Osteocyte (in vitro differentiated cells): ENCODE data around the gene KCNMB4. TPM values are rescaled to one million over a fixed set of nuclear protein-coding genes. Genes with fewer than 3 reads are reported as not detected.

Experiments
- DNase-seq: peaks from one replicate; pipeline ENCODE4 v3.0.0; 2021; ENCODE audit warnings: mixed read lengths; ENCODE audit not compliant: unreplicated experiment; ENCODE audit errors: extremely low spot score
- H3K27ac Mint-ChIP-seq: one replicate; pipeline ENCODE4 v1.8.0; 2021; ENCODE audit warnings: mild to moderate bottlenecking, mixed read lengths; ENCODE audit not compliant: unreplicated experiment
- H3K27me3 Mint-ChIP-seq: one replicate; pipeline ENCODE4 v1.8.0; 2021; ENCODE audit warnings: mixed read lengths; ENCODE audit not compliant: unreplicated experiment
- H3K36me3 Mint-ChIP-seq: one replicate; pipeline ENCODE4 v1.8.0; 2021; ENCODE audit warnings: mixed read lengths; ENCODE audit not compliant: unreplicated experiment
- H3K4me1 Mint-ChIP-seq: one replicate; pipeline ENCODE4 v1.8.0; 2021; ENCODE audit warnings: mixed read lengths; ENCODE audit not compliant: unreplicated experiment
- H3K4me3 Mint-ChIP-seq: one replicate; pipeline ENCODE4 v1.8.0; 2021; ENCODE audit warnings: mild to moderate bottlenecking, moderate library complexity, mixed read lengths; ENCODE audit not compliant: unreplicated experiment
- H3K9me3 Mint-ChIP-seq: one replicate; pipeline ENCODE4 v1.8.0; 2021; ENCODE audit warnings: mixed read lengths; ENCODE audit not compliant: unreplicated experiment
- total RNA-seq: library from RNA; stranded (reverse); gene quantifications from 2 replicates; pipeline ENCODE4 v1.2.1, GENCODE V29; 2021
- TF ChIP-seq, protein P1 (sequence below): fragments of 200-600 bp; sonication (generic); IDR thresholded peaks from 2 replicates; pipeline ENCODE4 v1.5.0; 2021; ENCODE audit warnings: antibody characterized with exemption, mild to moderate bottlenecking, moderate library complexity

The KCNMB4 gene
- total RNA-seq, 1 donor from 2014 or later: 1.1 TPM

DNA sequence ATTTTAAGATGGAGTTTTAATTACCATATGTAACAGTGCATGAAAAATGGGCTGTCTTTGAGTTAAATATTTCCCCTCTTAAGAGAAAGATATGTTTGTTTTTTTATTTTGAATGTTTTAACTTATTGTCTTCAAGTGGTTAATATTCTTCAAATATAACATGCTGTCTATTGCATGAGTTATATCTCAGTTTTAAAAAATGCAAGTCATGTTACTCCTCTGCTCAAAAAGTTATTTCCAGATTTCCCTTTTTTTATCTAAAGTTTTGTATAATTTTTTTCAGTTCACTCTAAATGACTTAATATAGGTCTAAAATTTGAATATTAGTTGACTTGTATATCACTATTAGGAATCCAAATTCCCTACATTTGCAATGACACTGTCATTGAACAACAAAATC lies 5.9 kb upstream of the KCNMB4 start:
- Mint-ChIP-seq H3K27ac (no peak overlapping the region), H3K4me1 (peaks cover 2% of the 10 kb centered on the region), H3K36me3 (peaks cover 10% of the 10 kb centered on the region), H3K27me3 (peaks cover 37% of the 10 kb centered on the region), H3K9me3 (no peaks in the 10 kb centered on the region), H3K4me3 (no peak overlapping the region)
- TF ChIP-seq, protein P1, sequence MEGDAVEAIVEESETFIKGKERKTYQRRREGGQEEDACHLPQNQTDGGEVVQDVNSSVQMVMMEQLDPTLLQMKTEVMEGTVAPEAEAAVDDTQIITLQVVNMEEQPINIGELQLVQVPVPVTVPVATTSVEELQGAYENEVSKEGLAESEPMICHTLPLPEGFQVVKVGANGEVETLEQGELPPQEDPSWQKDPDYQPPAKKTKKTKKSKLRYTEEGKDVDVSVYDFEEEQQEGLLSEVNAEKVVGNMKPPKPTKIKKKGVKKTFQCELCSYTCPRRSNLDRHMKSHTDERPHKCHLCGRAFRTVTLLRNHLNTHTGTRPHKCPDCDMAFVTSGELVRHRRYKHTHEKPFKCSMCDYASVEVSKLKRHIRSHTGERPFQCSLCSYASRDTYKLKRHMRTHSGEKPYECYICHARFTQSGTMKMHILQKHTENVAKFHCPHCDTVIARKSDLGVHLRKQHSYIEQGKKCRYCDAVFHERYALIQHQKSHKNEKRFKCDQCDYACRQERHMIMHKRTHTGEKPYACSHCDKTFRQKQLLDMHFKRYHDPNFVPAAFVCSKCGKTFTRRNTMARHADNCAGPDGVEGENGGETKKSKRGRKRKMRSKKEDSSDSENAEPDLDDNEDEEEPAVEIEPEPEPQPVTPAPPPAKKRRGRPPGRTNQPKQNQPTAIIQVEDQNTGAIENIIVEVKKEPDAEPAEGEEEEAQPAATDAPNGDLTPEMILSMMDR: no peak
- DNase-seq: no peak

DNA sequence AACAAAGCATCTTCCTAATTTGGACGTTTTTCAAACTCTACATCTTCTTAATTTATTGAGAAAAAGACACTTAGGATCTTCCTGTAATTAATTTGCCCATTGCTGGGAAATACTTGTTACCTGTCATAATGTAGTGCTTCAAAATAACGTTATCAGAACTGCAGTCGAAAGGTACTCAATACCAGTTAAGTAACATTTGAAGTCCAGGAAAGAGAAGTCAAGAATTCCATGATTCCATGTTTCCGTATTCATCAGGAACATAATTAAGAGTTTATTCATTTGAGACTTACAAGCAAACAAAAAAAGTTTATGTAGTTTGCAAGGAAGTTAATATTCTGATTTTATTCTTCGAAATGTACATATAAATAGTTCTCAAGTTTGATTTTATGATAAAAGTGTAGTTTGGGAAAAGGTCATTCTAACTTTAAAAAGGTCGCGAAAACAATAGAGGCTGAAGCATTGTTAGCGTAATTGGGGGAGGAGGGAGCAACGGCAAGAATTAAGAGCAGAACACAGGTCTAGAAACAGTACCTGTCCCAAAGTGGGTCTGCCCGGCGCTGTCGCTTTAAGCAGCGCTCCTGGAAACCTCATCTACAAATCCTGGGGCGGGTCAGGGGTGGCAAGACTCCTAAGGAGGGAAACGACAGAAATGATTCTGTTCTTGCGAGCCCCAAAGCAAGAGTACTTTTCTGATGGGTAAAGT lies 1.2 kb upstream of the KCNMB4 start:
- peak overlapping the region; percentile 59 for H3K4me3 Mint-ChIP-seq
- H3K27ac Mint-ChIP-seq: no peak overlapping the region
- TF ChIP-seq, protein P1: no peak
- peaks cover 15% of the 10 kb centered on the region for H3K4me1 Mint-ChIP-seq
- no peaks in the 10 kb centered on the region for H3K9me3 Mint-ChIP-seq
- no peaks in the 10 kb centered on the region for H3K36me3 Mint-ChIP-seq
- H3K27me3 Mint-ChIP-seq: peaks cover 52% of the 10 kb centered on the region
- no peak for DNase-seq

DNA sequence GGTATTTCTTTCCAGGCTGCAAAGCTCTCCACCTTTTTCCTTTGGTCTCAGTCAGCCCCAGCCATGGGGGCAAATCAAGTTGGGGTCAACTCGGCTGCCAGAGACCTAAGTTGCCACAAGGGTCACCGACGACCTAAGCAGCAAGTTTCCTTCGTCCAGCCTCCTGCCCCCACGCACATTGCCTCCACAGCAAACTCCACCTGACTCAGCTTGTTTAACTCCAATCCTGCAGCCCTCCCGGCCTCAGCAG lies 767 bp upstream of the KCNMB4 start:
- no peak for DNase-seq
- no peak overlapping the region for H3K27ac Mint-ChIP-seq
- no peaks in the 10 kb centered on the region for H3K9me3 Mint-ChIP-seq
- peak overlapping the region; percentile 59 for H3K4me3 Mint-ChIP-seq
- H3K27me3 Mint-ChIP-seq: peaks cover 51% of the 10 kb centered on the region
- TF ChIP-seq, protein P1: no peak
- H3K4me1 Mint-ChIP-seq: peaks cover 15% of the 10 kb centered on the region
- H3K36me3 Mint-ChIP-seq: no peaks in the 10 kb centered on the region

DNA sequence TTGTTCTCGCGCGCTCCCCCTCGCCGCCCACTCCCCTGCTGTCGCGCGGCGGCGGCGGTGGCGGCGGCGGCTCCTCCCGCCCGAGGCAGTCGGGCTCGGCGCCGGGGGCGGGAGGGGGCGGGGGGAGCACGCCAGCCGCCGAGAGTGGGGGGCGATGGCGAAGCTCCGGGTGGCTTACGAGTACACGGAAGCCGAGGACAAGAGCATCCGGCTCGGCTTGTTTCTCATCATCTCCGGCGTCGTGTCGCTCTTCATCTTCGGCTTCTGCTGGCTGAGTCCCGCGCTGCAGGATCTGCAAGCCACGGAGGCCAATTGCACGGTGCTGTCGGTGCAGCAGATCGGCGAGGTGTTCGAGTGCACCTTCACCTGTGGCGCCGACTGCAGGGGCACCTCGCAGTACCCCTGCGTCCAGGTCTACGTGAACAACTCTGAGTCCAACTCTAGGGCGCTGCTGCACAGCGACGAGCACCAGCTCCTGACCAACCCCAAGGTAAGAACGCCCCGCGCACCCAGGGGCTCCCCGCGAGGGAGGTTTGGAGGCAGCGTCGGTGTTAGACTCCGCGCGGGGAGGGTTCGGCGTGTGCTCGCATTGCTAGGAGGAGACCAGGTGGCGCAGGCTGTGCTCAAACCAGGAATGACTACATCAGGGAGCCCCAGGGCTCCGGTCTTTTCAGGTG lies 629 bp downstream of the KCNMB4 start:
- Mint-ChIP-seq H3K4me1 (peaks cover 15% of the 10 kb centered on the region), H3K36me3 (no peaks in the 10 kb centered on the region), H3K27me3 (peaks cover 47% of the 10 kb centered on the region), H3K27ac (no peak overlapping the region), H3K9me3 (no peaks in the 10 kb centered on the region), H3K4me3 (peak overlapping the region; percentile 84)
- TF ChIP-seq, protein P1: no peak
- DNase-seq: no peak

DNA sequence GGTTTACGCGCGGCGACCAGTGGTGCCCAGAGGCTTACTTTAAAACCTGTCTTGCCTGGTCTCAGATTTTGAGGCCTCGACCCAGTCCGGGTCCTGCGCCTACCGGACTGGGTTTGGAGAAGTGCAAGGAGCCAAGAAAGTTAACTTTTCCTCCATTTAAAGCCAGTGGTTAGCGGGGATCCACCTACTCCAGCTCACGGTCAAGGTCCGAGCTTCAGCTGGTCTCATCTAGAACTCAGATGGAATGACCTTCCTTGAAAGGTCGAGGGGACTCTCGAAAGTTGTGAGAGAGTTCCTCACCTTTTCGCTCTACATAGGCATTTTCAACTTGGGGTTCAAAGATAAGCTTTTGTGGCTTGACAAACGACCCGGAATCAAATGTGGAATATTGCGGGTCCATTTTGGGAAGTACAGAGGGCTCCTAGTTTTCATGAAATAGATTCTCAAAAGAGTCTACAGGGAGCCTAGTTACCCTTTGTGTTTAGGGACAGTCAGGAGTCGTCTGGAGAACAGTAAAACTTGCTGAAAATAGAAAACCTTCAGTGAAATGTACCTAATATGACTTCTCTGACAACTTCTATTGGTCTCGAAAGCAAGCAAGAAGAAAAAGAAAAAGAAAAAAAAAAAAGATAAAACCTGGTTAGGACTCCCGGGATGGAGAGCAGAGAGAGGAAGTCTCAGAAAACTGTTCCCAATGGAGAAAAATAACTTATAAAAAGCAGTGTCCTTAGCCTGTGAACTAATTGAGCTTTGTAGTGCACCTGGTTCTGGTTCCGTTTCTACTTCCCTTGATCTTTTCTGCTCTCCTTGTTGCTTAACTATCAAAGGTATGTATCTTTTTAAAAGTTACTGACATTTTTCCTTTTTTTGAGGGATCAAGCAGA lies 1.4 kb downstream of the KCNMB4 start:
- peaks cover 39% of the 10 kb centered on the region for H3K27me3 Mint-ChIP-seq
- H3K27ac Mint-ChIP-seq: no peak overlapping the region
- TF ChIP-seq, protein P1: no peak
- H3K36me3 Mint-ChIP-seq: no peaks in the 10 kb centered on the region
- peak overlapping the region; percentile 84 for H3K4me3 Mint-ChIP-seq
- peaks cover 15% of the 10 kb centered on the region for H3K4me1 Mint-ChIP-seq
- no peaks in the 10 kb centered on the region for H3K9me3 Mint-ChIP-seq
- no peak for DNase-seq
